Tibial artery (tissue), 4 donors: ENCODE results near the gene TRPC4AP.

Experiments
- DNase-seq, 2 donors: peaks; one replicate each; pipeline ENCODE4 v3.0.0-alpha.2; 2019
- H3K27ac ChIP-seq, 2 donors: fragments of 200-600 bp; sonication (generic) in 1 of 2; 1 replicate in 1 of 2; 2 replicates in 1 of 2; pipeline ENCODE4 v1.5.1; 2018 to 2019; ENCODE audit warnings: mild to moderate bottlenecking in 1 of 2
- H3K27me3 ChIP-seq, 2 donors: fragments of 200-600 bp; sonication (generic) in 1 of 2; one replicate each; pipeline versions ENCODE4 v1.5.1 to v1.6.0; 2016 to 2019
- H3K36me3 ChIP-seq, 3 donors: fragments of 200-600 bp; sonication (generic) in 2 of 3; one replicate each; pipeline ENCODE4 v1.5.1; 2016 to 2019; ENCODE audit warnings: mild to moderate bottlenecking in 2 of 3
- H3K4me1 ChIP-seq, 4 donors: fragments of 200-600 bp; sonication (generic) in 2 of 4; 1 replicate in 3 of 4; 2 replicates in 1 of 4; pipeline ENCODE4 v1.5.1; 2016 to 2019
- H3K4me3 ChIP-seq, 2 donors: fragments of 200-600 bp; sonication (generic) in 1 of 2; 1 replicate in 1 of 2; 2 replicates in 1 of 2; pipeline ENCODE4 v1.5.1; 2018 to 2019; ENCODE audit warnings: mild to moderate bottlenecking in 2 of 2
- H3K9me3 ChIP-seq, 3 donors: fragments of 200-600 bp; sonication (generic) in 1 of 3; one replicate each; pipeline ENCODE4 v1.5.1; 2016 to 2019
- CTCF ChIP-seq, 2 experiments: fragments of 200-600 bp in 1 of 2; fragments of 450-650 bp in 1 of 2; IDR thresholded peaks; one replicate each; pipeline ENCODE4 v1.5.1; 2017 to 2019; ENCODE audit warnings: antibody characterized with exemption in 2 of 2, mild to moderate bottlenecking in 1 of 2, moderate library complexity in 1 of 2
- intact Hi-C: fragments of 100-400 bp; cut with DNase I; formaldehyde crosslinking; loops from one replicate; pipeline ENCODE4 v1.15.0; 2023; ENCODE audit warnings: low total_unique reads

TRPC4AP gene

GRCh38 chr20:35133735-35134134, 41.1 kb upstream of the TRPC4AP start:
- Histone ChIP-seq H3K27ac (peak overlapping the region; percentile 70 to 76), H3K4me1 (peaks cover 0 to 32% (median 16%) of the 10 kb centered on the region in 4 donors), H3K27me3 (no peaks in the 10 kb centered on the region), H3K9me3 (no peaks in the 10 kb centered on the region), H3K36me3 (peaks cover 6 to 93% (median 59%) of the 10 kb centered on the region in 3 donors), H3K4me3 (no peak overlapping the region)
- DNase-seq: no peak
- intact Hi-C loops: no loop called here
- TF ChIP-seq CTCF (IDR thresholded peaks at IDR 0.05): no peak

- no peak for TF ChIP-seq CTCF (IDR thresholded peaks at IDR 0.05)
- H3K4me1 ChIP-seq: peaks cover 0 to 32% (median 16%) of the 10 kb centered on the region in 4 donors
- H3K36me3 ChIP-seq: peaks cover 11 to 93% (median 62%) of the 10 kb centered on the region in 3 donors
- no peaks in the 10 kb centered on the region for H3K27me3 ChIP-seq
- H3K4me3 ChIP-seq: no peak overlapping the region
- no peak for DNase-seq
- no peaks in the 10 kb centered on the region for H3K9me3 ChIP-seq
- intact Hi-C loops: no loop called here
- H3K27ac ChIP-seq: peak overlapping the region in 1 of 2 donors; percentile 70
Measured at GRCh38 chr20:35133031-35133430, 40.4 kb upstream of the TRPC4AP start.

- Histone ChIP-seq H3K9me3 (no peaks in the 10 kb centered on the region), H3K4me1 (peaks cover 0 to 32% (median 16%) of the 10 kb centered on the region in 4 donors), H3K27me3 (no peaks in the 10 kb centered on the region), H3K27ac (no peak overlapping the region), H3K4me3 (no peak overlapping the region), H3K36me3 (peaks cover 17 to 93% (median 62%) of the 10 kb centered on the region in 3 donors)
- no peak for DNase-seq
- intact Hi-C loops: no loop called here
- TF ChIP-seq CTCF (IDR thresholded peaks at IDR 0.05): no peak
Measured at GRCh38 chr20:35131934-35132333, 39.3 kb upstream of the TRPC4AP start.

GRCh38 chr20:35129647-35130069, 37.1 kb upstream of the TRPC4AP start:
- no peaks in the 10 kb centered on the region for H3K9me3 ChIP-seq
- no peaks in the 10 kb centered on the region for H3K27me3 ChIP-seq
- intact Hi-C loops: no loop called here
- peaks cover 0 to 12% (median 6%) of the 10 kb centered on the region in 4 donors for H3K4me1 ChIP-seq
- H3K4me3 ChIP-seq: no peak overlapping the region
- no peak for TF ChIP-seq CTCF (IDR thresholded peaks at IDR 0.05)
- H3K27ac ChIP-seq: no peak overlapping the region
- DNase-seq: no peak
- peaks cover 29 to 99% (median 77%) of the 10 kb centered on the region in 3 donors for H3K36me3 ChIP-seq

GRCh38 chr20:35125753-35126152, 33.1 kb upstream of the TRPC4AP start:
- Histone ChIP-seq H3K36me3 (peaks cover 58 to 100% (median 89%) of the 10 kb centered on the region in 3 donors), H3K4me1 (no peaks in the 10 kb centered on the region), H3K27ac (no peak overlapping the region), H3K4me3 (no peak overlapping the region), H3K27me3 (no peaks in the 10 kb centered on the region), H3K9me3 (no peaks in the 10 kb centered on the region)
- DNase-seq: no peak
- no peak for TF ChIP-seq CTCF (IDR thresholded peaks at IDR 0.05)
- intact Hi-C loops: no loop called here
